Measurements from ENCODE around the gene ABCC12. TPM values are rescaled to one million over a fixed set of nuclear protein-coding genes. Genes with fewer than 3 reads are reported as not detected.
A peak's percentile ranks its signal among the peaks of the same experiment; 100 is the strongest.

The ABCC12 gene
- total and polyA plus RNA-seq, 8 donors = 0.13 to 0.18 TPM; not detected in 6

- Histone ChIP-seq H3K9me3 (no peaks in the 10 kb centered on the region), H3K27me3 (peaks cover 0 to 9% (median 0%) of the 10 kb centered on the region in 3 donors), H3K27ac (no peak overlapping the region), H3K36me3 (no peaks in the 10 kb centered on the region), H3K4me1 (peaks cover 0 to 8% (median 3%) of the 10 kb centered on the region in 4 donors), H3K4me3 (no peak overlapping the region)
- 58 to 69% (median 61%) methylated on average over 7 of the region's 7 CpGs for WGBS, 5 donors
- DNase-seq = peak in 1 of 2 donors; percentile 16
- TF ChIP-seq POLR2AphosphoS5 (IDR thresholded peaks at IDR 0.05) = no peak
- TF ChIP-seq, protein P1, sequence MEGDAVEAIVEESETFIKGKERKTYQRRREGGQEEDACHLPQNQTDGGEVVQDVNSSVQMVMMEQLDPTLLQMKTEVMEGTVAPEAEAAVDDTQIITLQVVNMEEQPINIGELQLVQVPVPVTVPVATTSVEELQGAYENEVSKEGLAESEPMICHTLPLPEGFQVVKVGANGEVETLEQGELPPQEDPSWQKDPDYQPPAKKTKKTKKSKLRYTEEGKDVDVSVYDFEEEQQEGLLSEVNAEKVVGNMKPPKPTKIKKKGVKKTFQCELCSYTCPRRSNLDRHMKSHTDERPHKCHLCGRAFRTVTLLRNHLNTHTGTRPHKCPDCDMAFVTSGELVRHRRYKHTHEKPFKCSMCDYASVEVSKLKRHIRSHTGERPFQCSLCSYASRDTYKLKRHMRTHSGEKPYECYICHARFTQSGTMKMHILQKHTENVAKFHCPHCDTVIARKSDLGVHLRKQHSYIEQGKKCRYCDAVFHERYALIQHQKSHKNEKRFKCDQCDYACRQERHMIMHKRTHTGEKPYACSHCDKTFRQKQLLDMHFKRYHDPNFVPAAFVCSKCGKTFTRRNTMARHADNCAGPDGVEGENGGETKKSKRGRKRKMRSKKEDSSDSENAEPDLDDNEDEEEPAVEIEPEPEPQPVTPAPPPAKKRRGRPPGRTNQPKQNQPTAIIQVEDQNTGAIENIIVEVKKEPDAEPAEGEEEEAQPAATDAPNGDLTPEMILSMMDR (IDR thresholded peaks at IDR 0.05) = peak in 1 of 7 experiments; percentile 9
- intact Hi-C loops (cut with DNase I; ENCODE audit: low total_unique reads) = no loop called here
These were observed 42.3 kb downstream of the ABCC12 start for GRCh38 chr16:48113471-48113870.

- Histone ChIP-seq H3K4me1 (peaks cover 0 to 8% (median 3%) of the 10 kb centered on the region in 4 donors), H3K27ac (no peak overlapping the region), H3K27me3 (peaks cover 0 to 9% (median 0%) of the 10 kb centered on the region in 3 donors), H3K9me3 (no peaks in the 10 kb centered on the region), H3K36me3 (no peaks in the 10 kb centered on the region), H3K4me3 (no peak overlapping the region)
- peak in 1 of 2 donors; percentile 59 for DNase-seq
- TF ChIP-seq EP300 (IDR thresholded peaks at IDR 0.05) (no peak), POLR2AphosphoS5 (IDR thresholded peaks at IDR 0.05) (no peak), POLR2A (IDR thresholded peaks at IDR 0.05) (no peak)
- TF ChIP-seq, protein P1 (IDR thresholded peaks at IDR 0.05) = no peak
- WGBS, 5 donors = 27 to 60% (median 35%) methylated on average over 6 of the region's 6 CpGs
- intact Hi-C loops (cut with DNase I; ENCODE audit: low total_unique reads) = no loop called here
These were observed 42.8 kb downstream of the ABCC12 start for GRCh38 chr16:48113001-48113400.

- WGBS, 5 donors = 45 to 64% (median 56%) methylated on average over 3 of the region's 3 CpGs
- H3K27me3 ChIP-seq = peaks cover 0 to 9% (median 0%) of the 10 kb centered on the region in 3 donors
- no peak for DNase-seq
- H3K4me1 ChIP-seq = peaks cover 0 to 8% (median 3%) of the 10 kb centered on the region in 4 donors
- H3K27ac ChIP-seq = no peak overlapping the region
- no peaks in the 10 kb centered on the region for H3K36me3 ChIP-seq
- intact Hi-C loops (cut with DNase I; ENCODE audit: low total_unique reads) = no loop called here
- H3K9me3 ChIP-seq = no peaks in the 10 kb centered on the region
- TF ChIP-seq POLR2AphosphoS5 (IDR thresholded peaks at IDR 0.05) = no peak
- no peak overlapping the region for H3K4me3 ChIP-seq
These were observed 43.2 kb downstream of the ABCC12 start for GRCh38 chr16:48112600-48112999.

DNA sequence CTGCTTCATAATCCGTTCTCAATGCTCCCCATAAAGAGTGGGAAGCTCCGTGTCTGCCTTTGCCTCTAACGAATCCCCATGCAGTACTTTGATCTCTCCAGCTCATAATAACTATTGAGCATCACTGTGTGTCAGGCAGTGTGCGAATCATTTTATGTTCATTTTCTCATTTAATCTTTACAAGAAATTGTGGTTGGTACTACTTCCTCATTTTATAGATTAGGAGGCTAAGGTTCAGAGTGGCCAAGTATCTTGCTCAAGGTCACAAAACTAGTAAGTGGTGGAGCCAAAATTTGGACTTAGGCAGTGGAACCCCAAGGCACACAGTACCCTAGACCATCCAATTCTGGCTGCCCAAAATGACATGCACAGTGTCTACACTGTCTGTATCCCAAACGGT is 44.8 kb downstream of the ABCC12 start:
- H3K27me3 ChIP-seq = peaks cover 0 to 8% (median 0%) of the 10 kb centered on the region in 3 donors
- H3K36me3 ChIP-seq = no peaks in the 10 kb centered on the region
- TF ChIP-seq POLR2AphosphoS5 (IDR thresholded peaks at IDR 0.05) (no peak), EP300 (IDR thresholded peaks at IDR 0.05) (no peak), POLR2A (IDR thresholded peaks at IDR 0.05) (no peak)
- TF ChIP-seq, protein P1 (IDR thresholded peaks at IDR 0.05) = no peak
- H3K4me1 ChIP-seq = peaks cover 0 to 8% (median 3%) of the 10 kb centered on the region in 4 donors
- WGBS, 5 donors = 75 to 92% (median 84%) methylated on average over 5 of the region's 5 CpGs
- no peaks in the 10 kb centered on the region for H3K9me3 ChIP-seq
- no peak for DNase-seq
- intact Hi-C loops (cut with DNase I; ENCODE audit: low total_unique reads) = no loop called here
- H3K4me3 ChIP-seq = no peak overlapping the region
- no peak overlapping the region for H3K27ac ChIP-seq

DNA sequence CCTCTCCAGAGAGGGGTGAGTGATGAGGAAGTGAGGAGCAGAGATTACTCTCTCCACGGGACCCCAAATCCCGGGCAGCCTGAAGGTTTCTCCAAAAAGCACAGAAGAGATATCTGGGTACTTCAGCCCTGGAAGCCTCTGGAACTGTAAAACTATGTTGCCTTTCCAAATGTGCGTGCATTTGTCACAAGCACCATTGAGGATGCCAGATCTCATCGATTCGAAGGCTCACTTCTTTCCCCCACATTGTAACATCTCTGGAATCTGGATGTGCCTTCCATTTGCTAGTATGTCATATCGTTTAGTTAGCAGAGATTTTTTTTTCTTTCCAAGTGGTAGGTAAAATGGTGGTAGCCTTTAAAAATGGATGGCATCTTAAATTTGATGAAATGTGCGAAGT is 45.8 kb downstream of the ABCC12 start:
- no peaks in the 10 kb centered on the region for H3K36me3 ChIP-seq
- H3K27me3 ChIP-seq = no peaks in the 10 kb centered on the region
- peaks cover 0 to 8% (median 3%) of the 10 kb centered on the region in 4 donors for H3K4me1 ChIP-seq
- no peak overlapping the region for H3K27ac ChIP-seq
- no peak overlapping the region for H3K4me3 ChIP-seq
- WGBS, 5 donors = 80 to 89% (median 83%) methylated on average over 7 of the region's 7 CpGs
- intact Hi-C loops (cut with DNase I; ENCODE audit: low total_unique reads) = no loop called here
- TF ChIP-seq POLR2A (IDR thresholded peaks at IDR 0.05) = no peak
- TF ChIP-seq, protein P1 (IDR thresholded peaks at IDR 0.05) = no peak
- no peak for TF ChIP-seq EP300 (IDR thresholded peaks at IDR 0.05)
- no peak for TF ChIP-seq POLR2AphosphoS5 (IDR thresholded peaks at IDR 0.05)
- H3K9me3 ChIP-seq = no peaks in the 10 kb centered on the region
- no peak for DNase-seq

Measured in stomach (tissue), 9 donors.